ENCODE results near the gene RHBDD1.

DNA sequence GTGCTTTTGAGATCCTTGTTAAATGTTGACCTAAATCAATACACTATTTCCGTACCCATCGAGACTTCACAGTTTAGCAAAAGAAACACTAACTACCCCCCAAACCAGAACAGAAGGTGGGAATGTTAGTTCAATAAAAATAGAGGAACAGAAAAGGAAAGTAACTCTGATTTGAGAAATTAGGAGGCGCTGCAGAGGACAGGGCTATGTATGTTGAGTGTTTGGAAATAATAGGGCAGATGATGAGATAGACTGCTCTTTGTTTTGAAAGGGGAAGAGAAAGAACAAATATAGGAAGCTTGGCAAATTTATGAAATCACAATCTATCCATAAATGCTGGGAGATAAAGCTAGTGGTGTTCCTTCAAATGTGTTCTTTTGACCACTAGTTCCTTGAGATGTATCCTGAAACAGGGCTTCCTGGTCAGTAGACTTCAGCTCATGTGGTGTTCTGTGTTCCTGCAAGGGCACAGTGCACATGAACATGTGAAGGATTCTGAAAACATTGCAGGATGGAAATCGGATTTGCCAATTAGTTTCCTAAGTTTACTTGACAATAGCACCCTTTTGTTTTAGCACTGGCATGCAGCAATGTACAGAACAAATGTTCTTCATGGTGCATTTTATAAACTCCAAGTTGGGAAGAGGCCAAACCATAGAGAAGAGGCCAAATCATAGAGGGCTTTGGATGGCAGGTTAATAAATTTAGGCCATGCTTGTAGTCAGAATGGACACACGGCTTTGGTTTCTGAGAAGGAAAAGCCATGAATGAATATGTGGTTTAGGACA, 39.8 kb downstream of the RHBDD1 start:
- TF ChIP-seq, protein P1, sequence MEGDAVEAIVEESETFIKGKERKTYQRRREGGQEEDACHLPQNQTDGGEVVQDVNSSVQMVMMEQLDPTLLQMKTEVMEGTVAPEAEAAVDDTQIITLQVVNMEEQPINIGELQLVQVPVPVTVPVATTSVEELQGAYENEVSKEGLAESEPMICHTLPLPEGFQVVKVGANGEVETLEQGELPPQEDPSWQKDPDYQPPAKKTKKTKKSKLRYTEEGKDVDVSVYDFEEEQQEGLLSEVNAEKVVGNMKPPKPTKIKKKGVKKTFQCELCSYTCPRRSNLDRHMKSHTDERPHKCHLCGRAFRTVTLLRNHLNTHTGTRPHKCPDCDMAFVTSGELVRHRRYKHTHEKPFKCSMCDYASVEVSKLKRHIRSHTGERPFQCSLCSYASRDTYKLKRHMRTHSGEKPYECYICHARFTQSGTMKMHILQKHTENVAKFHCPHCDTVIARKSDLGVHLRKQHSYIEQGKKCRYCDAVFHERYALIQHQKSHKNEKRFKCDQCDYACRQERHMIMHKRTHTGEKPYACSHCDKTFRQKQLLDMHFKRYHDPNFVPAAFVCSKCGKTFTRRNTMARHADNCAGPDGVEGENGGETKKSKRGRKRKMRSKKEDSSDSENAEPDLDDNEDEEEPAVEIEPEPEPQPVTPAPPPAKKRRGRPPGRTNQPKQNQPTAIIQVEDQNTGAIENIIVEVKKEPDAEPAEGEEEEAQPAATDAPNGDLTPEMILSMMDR (IDR thresholded peaks at IDR 0.05), result no peak
- no peak for TF ChIP-seq POLR2A (IDR thresholded peaks at IDR 0.05)
